Cardiac fibroblast (primary cell): ENCODE measurements around the gene SCRN1.

Experiments
- DNase-seq, 2 donors: peaks; one replicate each; pipeline versions ENCODE4 v3.0.0 to v3.0.0-alpha.2; 2010; ENCODE audit warnings: low read depth in 2 of 2
- H3K4me3 ChIP-seq, 2 donors: replicated peaks in 1 of 2; 1 replicate in 1 of 2; 2 replicates in 1 of 2; pipeline ENCODE4 v1.5.1; 2011; ENCODE audit warnings: low read depth in 2 of 2, low read length in 2 of 2, mild to moderate bottlenecking in 2 of 2, moderate library complexity in 1 of 2
- CTCF ChIP-seq: IDR thresholded peaks from one replicate; pipeline ENCODE4 v1.5.1; 2011; ENCODE audit warnings: low read depth, mild to moderate bottlenecking, low read length, inconsistent platforms

SCRN1 gene

DNA sequence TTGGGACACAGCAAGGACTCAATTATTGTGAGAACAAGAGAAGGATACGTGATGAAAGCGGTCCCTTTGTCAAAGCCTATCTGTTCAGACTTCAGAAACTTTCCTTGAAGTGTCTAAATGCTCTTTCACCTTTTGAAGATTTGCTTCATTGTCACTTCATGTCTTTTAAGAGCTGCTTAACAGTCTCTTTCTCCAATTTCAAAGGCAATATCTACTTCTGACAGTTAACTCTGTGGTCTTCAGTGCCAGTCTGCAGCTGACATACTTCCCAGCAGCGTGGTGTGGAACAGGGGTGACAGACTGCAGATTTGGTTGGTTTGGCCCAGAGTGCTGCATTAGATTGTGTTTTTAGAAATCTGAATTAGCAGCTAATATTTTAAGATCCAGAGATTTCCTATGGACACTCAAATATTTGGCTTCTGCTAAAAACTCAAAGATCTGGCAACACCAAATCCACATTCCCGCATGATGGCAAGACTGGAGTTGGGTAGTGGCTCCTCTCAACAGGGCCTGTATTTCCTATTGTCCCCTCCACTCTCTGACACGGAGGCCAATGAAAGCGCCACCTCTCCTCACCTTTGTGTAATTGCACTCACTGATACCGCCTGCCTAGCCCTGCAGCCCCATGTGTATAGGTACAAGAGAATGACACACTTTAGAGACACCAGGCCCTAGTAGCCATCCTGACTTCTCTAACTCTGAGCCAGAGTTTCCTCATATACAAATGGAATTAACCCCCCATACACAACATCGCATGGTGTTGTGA, 11.5 kb downstream of the SCRN1 start:
- no peak for DNase-seq
- no peak for TF ChIP-seq CTCF
- no peak overlapping the region for H3K4me3 ChIP-seq

GRCh38 chr7:29976673-29977415, 12.8 kb downstream of the SCRN1 start:
- no peak for TF ChIP-seq CTCF
- DNase-seq: peak; percentile 13 to 87
- no peak overlapping the region for H3K4me3 ChIP-seq

- no peak for TF ChIP-seq CTCF
- no peak overlapping the region for H3K4me3 ChIP-seq
- peak; percentile 22 to 61 for DNase-seq
These were observed 13.3 kb downstream of the SCRN1 start for GRCh38 chr7:29976266-29976665.

DNA sequence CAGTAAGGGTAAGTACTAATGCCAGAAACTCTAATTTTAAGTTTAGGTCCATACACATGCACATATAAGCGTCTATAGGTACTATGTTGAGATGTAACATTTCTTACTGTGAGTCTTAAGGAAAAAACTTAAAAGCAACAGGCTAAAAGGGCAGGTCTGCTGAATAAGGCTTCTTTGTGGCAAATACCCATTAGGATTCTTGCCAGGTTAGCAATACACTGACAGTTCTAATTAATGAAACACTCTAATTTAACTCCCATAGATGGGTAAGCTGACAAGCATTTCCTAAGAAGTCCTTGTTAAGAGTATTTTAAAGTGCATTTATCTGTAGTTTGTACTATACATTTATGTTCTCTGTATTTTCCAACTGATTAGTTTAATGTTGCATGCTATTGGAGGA, 14.0 kb downstream of the SCRN1 start:
- TF ChIP-seq CTCF: no peak
- H3K4me3 ChIP-seq: no peak overlapping the region
- DNase-seq: no peak

DNA sequence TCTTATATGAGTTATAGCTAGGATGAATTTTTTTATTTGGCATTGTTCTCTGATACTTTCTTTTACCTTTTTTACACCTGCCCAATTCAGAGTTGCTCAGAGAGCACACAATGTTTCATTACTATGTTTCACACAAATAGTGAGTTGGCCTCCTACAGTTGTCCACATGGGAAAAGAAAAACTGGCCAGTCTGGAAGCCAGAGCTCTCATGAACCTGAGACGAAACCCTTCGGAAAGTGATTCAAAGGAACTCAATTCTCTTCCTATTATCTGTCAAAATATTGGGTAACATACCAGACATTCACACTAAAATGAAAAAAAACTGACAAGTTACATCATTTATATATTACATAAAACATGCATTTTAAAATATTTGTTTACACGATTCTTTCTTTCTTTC, 15.3 kb downstream of the SCRN1 start:
- TF ChIP-seq CTCF: no peak

GRCh38 chr7:29972315-29972669, 17.3 kb downstream of the SCRN1 start:
- no peak for TF ChIP-seq CTCF
- no peak overlapping the region for H3K4me3 ChIP-seq
- no peak for DNase-seq

More for the DNA sequence above, 15.3 kb downstream of the SCRN1 start:
- H3K4me3 ChIP-seq: no peak overlapping the region
- no peak for DNase-seq
